Choroid plexus epithelial cell (primary cell): ENCODE data around the gene SPPL3.

ENCODE experiments used
- DNase-seq: peaks from one replicate; pipeline ENCODE4 v3.0.0-alpha.2; 2010; ENCODE audit warnings: low read depth
- H3K4me3 ChIP-seq: 2 replicates; pipeline ENCODE4 v1.5.1; 2011; ENCODE audit warnings: low read depth, mild to moderate bottlenecking, control low read depth, low read length, moderate library complexity
- CTCF ChIP-seq: conservative IDR thresholded peaks from 2 replicates; pipeline ENCODE4 v1.5.1; 2011; ENCODE audit warnings: low read depth, mild to moderate bottlenecking, control low read depth, inconsistent platforms, low read length, moderate library complexity

The SPPL3 gene

DNA sequence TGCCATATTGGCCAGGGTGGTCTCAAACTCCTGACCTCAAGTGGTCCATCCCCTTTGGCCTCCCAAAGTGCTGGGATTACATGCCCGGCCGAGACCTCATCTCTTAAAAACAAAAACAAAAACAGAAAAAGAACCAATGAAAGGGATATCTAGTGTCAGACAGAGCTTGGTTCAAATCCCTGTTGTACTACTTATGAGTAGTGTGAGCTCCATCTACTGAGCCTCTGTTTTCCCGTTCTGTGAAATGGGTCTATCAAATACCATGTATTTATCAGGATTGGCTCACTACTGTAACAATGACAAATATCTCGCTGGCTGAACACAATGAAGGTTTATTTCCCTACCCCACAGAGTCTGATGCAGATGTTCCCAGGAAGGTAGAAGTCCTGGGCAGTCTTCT is 37.3 kb upstream of the SPPL3 start:
- no peak for TF ChIP-seq CTCF
- no peak for DNase-seq
- H3K4me3 ChIP-seq = no peak overlapping the region

- TF ChIP-seq CTCF = no peak
- DNase-seq = no peak
Observed at GRCh38 chr12:120940799-120941198, 36.6 kb upstream of the SPPL3 start.

GRCh38 chr12:120940006-120940405 is 35.8 kb upstream of the SPPL3 start:
- DNase-seq = no peak
- H3K4me3 ChIP-seq = no peak overlapping the region
- TF ChIP-seq CTCF = no peak

More at GRCh38 chr12:120940799-120941198, 36.6 kb upstream of the SPPL3 start:
- H3K4me3 ChIP-seq = no peak overlapping the region

DNA sequence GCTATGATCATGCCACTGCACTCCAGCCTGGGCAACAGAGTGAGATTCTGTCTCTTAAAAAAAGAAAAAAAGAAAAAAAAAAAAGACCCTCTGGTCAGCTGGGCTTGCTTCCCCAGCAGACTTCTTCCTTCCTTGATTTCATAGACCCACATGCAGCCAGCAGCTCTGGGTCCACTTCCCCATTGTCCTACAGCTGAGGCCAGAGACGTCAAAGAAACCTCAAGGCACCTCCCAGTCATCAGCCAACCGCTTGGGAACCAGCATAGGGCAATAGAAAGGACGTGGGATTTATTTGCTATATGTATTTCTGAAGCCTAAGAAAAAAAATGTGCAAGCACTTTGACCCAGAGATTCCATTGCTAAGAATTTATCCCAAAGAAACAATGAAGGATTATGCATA is 35.4 kb upstream of the SPPL3 start:
- no peak for DNase-seq
- TF ChIP-seq CTCF = no peak
- H3K4me3 ChIP-seq = no peak overlapping the region

- no peak overlapping the region for H3K4me3 ChIP-seq
- DNase-seq = no peak
- TF ChIP-seq CTCF = no peak
Observed at GRCh38 chr12:120938496-120938895, 34.3 kb upstream of the SPPL3 start.

- H3K4me3 ChIP-seq = no peak overlapping the region
- no peak for DNase-seq
- TF ChIP-seq CTCF = no peak
Observed at GRCh38 chr12:120936197-120936596, 32.0 kb upstream of the SPPL3 start.

DNA sequence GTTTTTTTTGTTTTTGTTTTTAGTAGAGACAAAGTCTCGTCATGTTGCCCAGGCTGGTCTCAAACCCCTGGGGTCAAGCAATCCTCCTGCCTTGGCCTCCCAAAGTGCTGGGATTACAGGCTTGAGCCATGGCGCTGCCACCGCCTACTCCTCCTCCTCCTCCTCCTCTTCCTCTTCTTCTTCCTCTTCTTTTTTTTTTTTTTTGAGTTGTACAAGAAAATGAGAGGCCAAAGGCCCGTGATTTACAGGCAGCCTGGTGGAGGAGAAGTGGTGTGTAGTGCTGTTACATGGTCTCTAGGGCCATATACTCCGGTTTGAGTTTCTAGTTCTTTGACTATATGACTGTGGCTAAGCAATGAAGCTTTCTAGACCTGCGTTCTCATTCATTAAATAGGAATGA is 29.6 kb upstream of the SPPL3 start:
- no peak overlapping the region for H3K4me3 ChIP-seq
- DNase-seq = no peak
- no peak for TF ChIP-seq CTCF
